ENCODE measurements around the gene JUN. TPM values are rescaled to one million over a fixed set of nuclear protein-coding genes. Genes with fewer than 3 reads are reported as not detected.

JUN gene
- polyA plus RNA-seq, 1 of the 3 experiments (the other 2 are of a cell fraction) = 66.5 TPM

DNA sequence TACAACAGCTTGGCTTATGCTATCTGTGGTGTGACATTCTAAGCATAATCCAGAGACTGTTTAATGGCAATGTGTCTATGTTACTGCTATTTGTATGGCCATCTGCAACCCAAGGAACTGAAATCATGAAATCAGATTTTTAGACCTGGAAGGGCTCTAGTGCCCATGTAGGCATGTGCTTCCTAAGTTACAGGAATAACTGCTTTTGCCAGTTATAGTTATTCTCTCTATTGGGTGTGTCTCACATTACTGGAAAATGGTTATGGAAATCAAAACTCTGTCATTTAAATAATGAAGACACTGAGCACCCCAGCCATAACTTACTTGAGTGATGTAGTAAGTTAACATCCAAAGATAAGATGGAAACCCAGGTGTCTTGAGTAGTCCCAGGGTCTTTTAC lies 12.6 kb upstream of the JUN start:
- no peak for TF ChIP-seq TCF12 (IDR thresholded peaks at IDR 0.05)
- TF ChIP-seq MXI1 (IDR thresholded peaks at IDR 0.05; ENCODE audit: low read depth, low read length) = no peak
- no peak for TF ChIP-seq FOXJ3 (CRISPR knock-in tag; IDR thresholded peaks at IDR 0.05)
- TF ChIP-seq YY1 (IDR thresholded peaks at IDR 0.05; ENCODE audit: low read depth) = no peak
- no peak for TF ChIP-seq GATA2 (CRISPR knock-in tag; IDR thresholded peaks at IDR 0.05)
- TF ChIP-seq, protein P1, sequence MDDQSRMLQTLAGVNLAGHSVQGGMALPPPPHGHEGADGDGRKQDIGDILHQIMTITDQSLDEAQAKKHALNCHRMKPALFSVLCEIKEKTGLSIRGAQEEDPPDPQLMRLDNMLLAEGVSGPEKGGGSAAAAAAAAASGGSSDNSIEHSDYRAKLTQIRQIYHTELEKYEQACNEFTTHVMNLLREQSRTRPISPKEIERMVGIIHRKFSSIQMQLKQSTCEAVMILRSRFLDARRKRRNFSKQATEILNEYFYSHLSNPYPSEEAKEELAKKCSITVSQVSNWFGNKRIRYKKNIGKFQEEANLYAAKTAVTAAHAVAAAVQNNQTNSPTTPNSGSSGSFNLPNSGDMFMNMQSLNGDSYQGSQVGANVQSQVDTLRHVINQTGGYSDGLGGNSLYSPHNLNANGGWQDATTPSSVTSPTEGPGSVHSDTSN (IDR thresholded peaks at IDR 0.05) = no peak
- H3K9ac ChIP-seq = no peak overlapping the region
- no peaks in the 10 kb centered on the region for H3F3A ChIP-seq (replicated peaks; ENCODE audit: insufficient read depth)
- CTCF ChIA-PET = interaction anchor here (1.4 kb wide), 1 partner anchor 10 kb away, joined by 3 read pairs; no protein-coding TSS in a partner anchor
- H4K20me1 ChIP-seq (ENCODE audit: insufficient read depth) = no peaks in the 10 kb centered on the region
- no peak overlapping the region for H3K27ac ChIP-seq (ENCODE audit: low read depth in 2 of 2, low read length in 1 of 2)
- no peaks in the 10 kb centered on the region for H3K9me3 ChIP-seq
- H3K4me1 ChIP-seq (ENCODE audit: control insufficient read depth in 1 of 2, insufficient read depth in 2 of 2, low read depth in 1 of 2, low read length in 1 of 2) = no peaks in the 10 kb centered on the region
- H3K27me3 ChIP-seq (ENCODE audit: insufficient read depth) = no peaks in the 10 kb centered on the region
- POLR2A ChIA-PET = no interaction called here
- no peak overlapping the region for H3K4me3 ChIP-seq (ENCODE audit: low read depth in 2 of 2, low read length in 1 of 2)
- H3K9me2 ChIP-seq = no peaks in the 10 kb centered on the region
- no peaks in the 10 kb centered on the region for H3K79me2 ChIP-seq (ENCODE audit: insufficient read depth)
- no peaks in the 10 kb centered on the region for H3K36me3 ChIP-seq (replicated peaks in 1 of 2; ENCODE audit: control insufficient read depth in 1 of 2, insufficient read depth in 2 of 2, low read length in 1 of 2)
- no peak overlapping the region for H2AFZ ChIP-seq (ENCODE audit: low read depth)
- no peak for DNase-seq
- no peak overlapping the region for H3K4me2 ChIP-seq

GRCh38 chr1:58794585-58794984 lies 10.7 kb upstream of the JUN start:
- no peaks in the 10 kb centered on the region for H3K4me1 ChIP-seq (ENCODE audit: control insufficient read depth in 1 of 2, insufficient read depth in 2 of 2, low read depth in 1 of 2, low read length in 1 of 2)
- H3K36me3 ChIP-seq (replicated peaks in 1 of 2; ENCODE audit: control insufficient read depth in 1 of 2, insufficient read depth in 2 of 2, low read length in 1 of 2) = no peaks in the 10 kb centered on the region
- H3K27ac ChIP-seq (ENCODE audit: low read depth in 2 of 2, low read length in 1 of 2) = no peak overlapping the region
- H4K20me1 ChIP-seq (ENCODE audit: insufficient read depth) = no peaks in the 10 kb centered on the region
- no peaks in the 10 kb centered on the region for H3K9me3 ChIP-seq
- ChIA-PET POLR2A (no interaction called here), CTCF (no interaction called here)
- no peaks in the 10 kb centered on the region for H3K9me2 ChIP-seq
- H3K4me3 ChIP-seq (ENCODE audit: low read depth in 2 of 2, low read length in 1 of 2) = no peak overlapping the region
- H3K4me2 ChIP-seq = no peak overlapping the region
- H2AFZ ChIP-seq (ENCODE audit: low read depth) = no peak overlapping the region
- H3K79me2 ChIP-seq (ENCODE audit: insufficient read depth) = no peaks in the 10 kb centered on the region
- H3F3A ChIP-seq (replicated peaks; ENCODE audit: insufficient read depth) = no peaks in the 10 kb centered on the region
- no peak for DNase-seq
- H3K27me3 ChIP-seq (ENCODE audit: insufficient read depth) = no peaks in the 10 kb centered on the region
- WGBS (ENCODE audit: low lambda C conversion rate) = 76% methylated on average over 3 of the region's 3 CpGs
- TF ChIP-seq SMC3 (IDR thresholded peaks at IDR 0.05; ENCODE audit: low read depth, low read length) = no peak
- TF ChIP-seq, protein P2, sequence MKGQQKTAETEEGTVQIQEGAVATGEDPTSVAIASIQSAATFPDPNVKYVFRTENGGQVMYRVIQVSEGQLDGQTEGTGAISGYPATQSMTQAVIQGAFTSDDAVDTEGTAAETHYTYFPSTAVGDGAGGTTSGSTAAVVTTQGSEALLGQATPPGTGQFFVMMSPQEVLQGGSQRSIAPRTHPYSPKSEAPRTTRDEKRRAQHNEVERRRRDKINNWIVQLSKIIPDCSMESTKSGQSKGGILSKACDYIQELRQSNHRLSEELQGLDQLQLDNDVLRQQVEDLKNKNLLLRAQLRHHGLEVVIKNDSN (IDR thresholded peaks at IDR 0.05; ENCODE audit: borderline replicate concordance, low read depth) = no peak
- no peak for TF ChIP-seq RAD21 (IDR thresholded peaks at IDR 0.05; ENCODE audit: low read length)
- TF ChIP-seq NFIC (IDR thresholded peaks at IDR 0.05; ENCODE audit: borderline replicate concordance) = no peak
- TF ChIP-seq TEAD4 (IDR thresholded peaks at IDR 0.05; ENCODE audit: borderline replicate concordance, insufficient read depth) = no peak
- no peak for TF ChIP-seq TCF12 (IDR thresholded peaks at IDR 0.05)
- no peak for TF ChIP-seq TAF1 (IDR thresholded peaks at IDR 0.05; ENCODE audit: borderline replicate concordance, low read depth, low read length)
- TF ChIP-seq USF2 (IDR thresholded peaks at IDR 0.05; ENCODE audit: borderline replicate concordance, low read depth, low read length) = no peak
- no peak for TF ChIP-seq POLR2AphosphoS5 (IDR thresholded peaks at IDR 0.05; ENCODE audit: low read depth, low read length)
- TF ChIP-seq, protein P3, sequence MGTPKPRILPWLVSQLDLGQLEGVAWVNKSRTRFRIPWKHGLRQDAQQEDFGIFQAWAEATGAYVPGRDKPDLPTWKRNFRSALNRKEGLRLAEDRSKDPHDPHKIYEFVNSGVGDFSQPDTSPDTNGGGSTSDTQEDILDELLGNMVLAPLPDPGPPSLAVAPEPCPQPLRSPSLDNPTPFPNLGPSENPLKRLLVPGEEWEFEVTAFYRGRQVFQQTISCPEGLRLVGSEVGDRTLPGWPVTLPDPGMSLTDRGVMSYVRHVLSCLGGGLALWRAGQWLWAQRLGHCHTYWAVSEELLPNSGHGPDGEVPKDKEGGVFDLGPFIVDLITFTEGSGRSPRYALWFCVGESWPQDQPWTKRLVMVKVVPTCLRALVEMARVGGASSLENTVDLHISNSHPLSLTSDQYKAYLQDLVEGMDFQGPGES (IDR thresholded peaks at IDR 0.05; ENCODE audit: low read depth, low read length) = no peak
- no peak for TF ChIP-seq YY1 (IDR thresholded peaks at IDR 0.05; ENCODE audit: low read depth)
- no peak for TF ChIP-seq GATA2 (CRISPR knock-in tag; IDR thresholded peaks at IDR 0.05)
- TF ChIP-seq MXI1 (IDR thresholded peaks at IDR 0.05; ENCODE audit: low read depth, low read length) = no peak
- no peak overlapping the region for H3K9ac ChIP-seq

Measured in SK-N-SH (cell line).